Retinal pigment epithelial cell (primary cell): ENCODE results near the gene GBA2.

Experiments used
- DNase-seq: peaks from one replicate; pipeline ENCODE4 v3.0.0-alpha.2; 2010; ENCODE audit warnings: low read depth
- H3K4me3 ChIP-seq: 2 replicates; pipeline ENCODE4 v1.5.1; 2011; ENCODE audit warnings: mild to moderate bottlenecking, low read length, control low read depth, moderate library complexity
- TF ChIP-seq, protein P1 (sequence below): conservative IDR thresholded peaks from 2 replicates; pipeline ENCODE4 v1.5.1; 2011; ENCODE audit warnings: low read depth, low read length, control low read depth, inconsistent platforms

Gene GBA2

GRCh38 chr9:35750256-35750531, 1.2 kb upstream of the GBA2 start:
- TF ChIP-seq, protein P1, sequence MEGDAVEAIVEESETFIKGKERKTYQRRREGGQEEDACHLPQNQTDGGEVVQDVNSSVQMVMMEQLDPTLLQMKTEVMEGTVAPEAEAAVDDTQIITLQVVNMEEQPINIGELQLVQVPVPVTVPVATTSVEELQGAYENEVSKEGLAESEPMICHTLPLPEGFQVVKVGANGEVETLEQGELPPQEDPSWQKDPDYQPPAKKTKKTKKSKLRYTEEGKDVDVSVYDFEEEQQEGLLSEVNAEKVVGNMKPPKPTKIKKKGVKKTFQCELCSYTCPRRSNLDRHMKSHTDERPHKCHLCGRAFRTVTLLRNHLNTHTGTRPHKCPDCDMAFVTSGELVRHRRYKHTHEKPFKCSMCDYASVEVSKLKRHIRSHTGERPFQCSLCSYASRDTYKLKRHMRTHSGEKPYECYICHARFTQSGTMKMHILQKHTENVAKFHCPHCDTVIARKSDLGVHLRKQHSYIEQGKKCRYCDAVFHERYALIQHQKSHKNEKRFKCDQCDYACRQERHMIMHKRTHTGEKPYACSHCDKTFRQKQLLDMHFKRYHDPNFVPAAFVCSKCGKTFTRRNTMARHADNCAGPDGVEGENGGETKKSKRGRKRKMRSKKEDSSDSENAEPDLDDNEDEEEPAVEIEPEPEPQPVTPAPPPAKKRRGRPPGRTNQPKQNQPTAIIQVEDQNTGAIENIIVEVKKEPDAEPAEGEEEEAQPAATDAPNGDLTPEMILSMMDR, result no peak
- peak overlapping the region; percentile 97 for H3K4me3 ChIP-seq
- DNase-seq, result no peak

GRCh38 chr9:35749515-35750255, 657 bp upstream of the GBA2 start:
- peak overlapping the region; percentile 97 for H3K4me3 ChIP-seq
- TF ChIP-seq, protein P1, result no peak
- no peak for DNase-seq

GRCh38 chr9:35748242-35748857, 678 bp downstream of the GBA2 start:
- DNase-seq, result no peak
- TF ChIP-seq, protein P1, result no peak
- peak overlapping the region; percentile 97 for H3K4me3 ChIP-seq

DNA sequence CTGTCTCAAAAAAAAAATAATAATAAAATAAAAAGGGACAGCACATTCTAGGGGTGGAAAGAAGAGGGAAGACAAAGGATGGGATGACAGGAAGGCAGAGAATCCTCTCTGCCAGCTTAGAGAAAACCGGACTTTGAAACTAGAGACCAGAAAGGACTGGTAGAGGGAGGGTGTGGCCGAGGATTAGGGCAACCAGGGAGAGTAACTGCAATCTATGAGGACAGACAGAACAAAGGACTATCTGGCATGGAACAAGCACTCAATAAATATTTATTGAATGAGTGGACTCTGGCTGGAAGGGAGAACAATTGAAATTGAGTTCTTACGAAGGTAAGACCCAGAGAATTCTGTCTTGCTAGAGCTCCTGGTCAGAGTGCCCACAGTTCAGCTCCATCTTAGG, 2.4 kb downstream of the GBA2 start:
- peak overlapping the region; percentile 97 for H3K4me3 ChIP-seq
- no peak for DNase-seq
- TF ChIP-seq, protein P1, result no peak

DNA sequence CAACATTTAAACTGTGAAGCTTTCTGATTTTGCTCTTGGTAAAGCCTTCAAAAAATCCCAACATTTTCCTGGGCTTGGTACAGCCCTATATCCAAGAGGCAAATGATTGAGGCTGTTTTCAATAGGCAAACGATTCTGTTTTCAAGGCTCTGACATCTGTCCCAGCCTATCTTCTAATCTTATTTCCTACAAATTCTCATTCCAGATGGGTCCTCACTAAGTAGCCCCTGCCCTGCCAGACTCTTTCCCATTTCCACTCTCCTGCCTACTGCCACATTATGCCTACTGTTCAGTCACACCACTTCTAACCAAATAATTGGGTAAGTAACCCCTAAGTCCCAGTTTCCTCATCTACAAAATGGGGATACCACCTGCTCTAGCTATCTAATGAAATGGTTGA, 3.5 kb downstream of the GBA2 start:
- peak overlapping the region; percentile 97 for H3K4me3 ChIP-seq
- DNase-seq, result no peak
- TF ChIP-seq, protein P1, result no peak

GRCh38 chr9:35743880-35744518, 5.0 kb downstream of the GBA2 start:
- H3K4me3 ChIP-seq, result no peak overlapping the region
- DNase-seq, result no peak
- TF ChIP-seq, protein P1, result no peak

DNA sequence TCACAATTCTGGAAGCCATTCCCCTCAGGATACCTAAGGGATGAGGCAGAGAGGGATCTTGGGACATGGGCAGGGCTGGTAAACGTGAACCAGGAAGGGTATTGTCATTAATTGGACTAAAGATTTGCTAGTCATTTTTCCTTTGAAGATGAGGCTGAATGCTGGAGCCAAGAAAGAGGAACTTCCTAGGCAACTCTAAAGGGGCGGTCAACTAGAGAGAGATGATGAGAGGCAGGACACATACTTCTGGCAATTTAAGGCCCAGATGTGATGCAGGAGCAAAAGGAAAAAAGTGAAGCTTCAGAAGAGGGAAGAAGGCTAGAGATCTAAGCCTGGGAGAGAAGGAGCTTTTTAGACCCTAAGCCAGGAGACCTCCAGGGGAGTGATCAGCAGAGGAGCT, 5.6 kb downstream of the GBA2 start:
- H3K4me3 ChIP-seq, result no peak overlapping the region
- TF ChIP-seq, protein P1, result no peak
- DNase-seq, result no peak
